Left ventricle myocardium inferior (tissue), 1 donor: ENCODE results near the gene SEZ6. TPM values are rescaled to one million over a fixed set of nuclear protein-coding genes. Genes with fewer than 3 reads are reported as not detected.
"Not testable (repeated sequence)": the region's sequence is repeated elsewhere in the genome, so short reads cannot be mapped to it uniquely, and the experiment has no call there.

ENCODE experiments used
- DNase-seq: peaks from one replicate; pipeline ENCODE4 v3.0.0-alpha.2; 2020
- H3K27ac ChIP-seq: fragments of 200-600 bp; replicated peaks from 2 replicates; pipeline ENCODE4 v1.8.0; 2021
- H3K27me3 ChIP-seq: fragments of 200-600 bp; 2 replicates; pipeline ENCODE4 v1.8.0; 2021; ENCODE audit warnings: low read depth
- H3K36me3 ChIP-seq: fragments of 200-600 bp; 2 replicates; pipeline ENCODE4 v1.8.0; 2021
- H3K4me1 ChIP-seq: fragments of 200-600 bp; 2 replicates; pipeline ENCODE4 v1.8.0; 2021
- H3K4me3 ChIP-seq: fragments of 200-600 bp; 2 replicates; pipeline ENCODE4 v1.8.0; 2021; ENCODE audit warnings: mild to moderate bottlenecking, moderate library complexity
- H3K9me3 ChIP-seq: fragments of 200-600 bp; replicated peaks from 2 replicates; pipeline ENCODE4 v1.8.0; 2021
- CTCF ChIP-seq: fragments of 200-600 bp; IDR thresholded peaks from 2 replicates; pipeline ENCODE4 v1.8.0; 2021; ENCODE audit warnings: antibody characterized with exemption, mild to moderate bottlenecking, borderline replicate concordance
- intact Hi-C: fragments of 100-400 bp; cut with micrococcal nuclease; formaldehyde crosslinking; loops from one replicate; pipeline ENCODE4 v1.11.0; 2022
- total RNA-seq: library from RNA; stranded (reverse); fragmentation: NEBNext Ultra II Directional; extraction: Animal tissue kit (Norgen Biotek cat#: 25700); gene quantifications from one replicate; pipeline ENCODE4 v1.2.1, GENCODE V29; 2021
- donor health status: DM: no; HTN: yes; CAD: no; lungs with severe emphysema.

The SEZ6 gene
- total RNA-seq, 1 donor from 2014 or later, result not detected

- H3K9me3 ChIP-seq, result no peaks in the 10 kb centered on the region
- no peak for DNase-seq
- H3K27me3 ChIP-seq, result no peaks in the 10 kb centered on the region
- intact Hi-C loops, result no loop called here
- TF ChIP-seq CTCF, result no peak
- no peaks in the 10 kb centered on the region for H3K36me3 ChIP-seq
- H3K4me1 ChIP-seq, result peaks cover 95% of the 10 kb centered on the region
- peak overlapping the region; percentile 67 for H3K27ac ChIP-seq
- H3K4me3 ChIP-seq, result no peak overlapping the region
Observed at GRCh38 chr17:28940142-28940541, 65.7 kb downstream of the SEZ6 start.

- no peak for TF ChIP-seq CTCF
- no peaks in the 10 kb centered on the region for H3K9me3 ChIP-seq
- no peaks in the 10 kb centered on the region for H3K27me3 ChIP-seq
- no peak overlapping the region for H3K4me3 ChIP-seq
- no peaks in the 10 kb centered on the region for H3K36me3 ChIP-seq
- DNase-seq, result no peak
- H3K27ac ChIP-seq, result peak overlapping the region; percentile 67
- peaks cover 85% of the 10 kb centered on the region for H3K4me1 ChIP-seq
- intact Hi-C loops, result no loop called here
Observed at GRCh38 chr17:28938552-28938951, 67.3 kb downstream of the SEZ6 start.

- Histone ChIP-seq H3K4me1 (peaks cover 76% of the 10 kb centered on the region), H3K36me3 (no peaks in the 10 kb centered on the region), H3K27ac (peak overlapping the region; percentile 67), H3K4me3 (no peak overlapping the region), H3K27me3 (no peaks in the 10 kb centered on the region), H3K9me3 (no peaks in the 10 kb centered on the region)
- intact Hi-C loops, result no loop called here
- TF ChIP-seq CTCF, result no peak
- no peak for DNase-seq
Observed at GRCh38 chr17:28937044-28937729, 68.6 kb downstream of the SEZ6 start.

- Histone ChIP-seq H3K27me3 (no peaks in the 10 kb centered on the region), H3K9me3 (no peaks in the 10 kb centered on the region), H3K4me3 (no peak overlapping the region), H3K4me1 (peaks cover 66% of the 10 kb centered on the region), H3K27ac (peak overlapping the region; percentile 67), H3K36me3 (no peaks in the 10 kb centered on the region)
- DNase-seq, result no peak
- intact Hi-C loops, result no loop called here
- no peak for TF ChIP-seq CTCF
Observed at GRCh38 chr17:28935744-28936460, 69.9 kb downstream of the SEZ6 start.

- H3K4me3 ChIP-seq, H3K9me3 ChIP-seq, H3K27me3 ChIP-seq, DNase-seq, H3K36me3 ChIP-seq, H3K27ac ChIP-seq, intact Hi-C loops: not testable (repeated sequence)
- H3K4me1 ChIP-seq, result peaks cover 66% of the 10 kb centered on the region
Observed at GRCh38 chr17:28934508-28934907, 71.3 kb downstream of the SEZ6 start.

GRCh38 chr17:28929787-28930186 lies 76.0 kb downstream of the SEZ6 start:
- TF ChIP-seq CTCF, result no peak
- Histone ChIP-seq H3K36me3 (peaks cover 21% of the 10 kb centered on the region), H3K27ac (no peak overlapping the region), H3K9me3 (peaks cover 6% of the 10 kb centered on the region), H3K4me3 (no peak overlapping the region), H3K4me1 (peaks cover 40% of the 10 kb centered on the region), H3K27me3 (no peaks in the 10 kb centered on the region)
- intact Hi-C loops, result no loop called here
- no peak for DNase-seq
